Brain pericyte (primary cell): ENCODE data around the gene PPFIA4.

Source experiments
- DNase-seq: peaks from one replicate; pipeline ENCODE4 v3.0.0-alpha.2; 2012; ENCODE audit warnings: low read depth, low spot score

PPFIA4 gene

DNA sequence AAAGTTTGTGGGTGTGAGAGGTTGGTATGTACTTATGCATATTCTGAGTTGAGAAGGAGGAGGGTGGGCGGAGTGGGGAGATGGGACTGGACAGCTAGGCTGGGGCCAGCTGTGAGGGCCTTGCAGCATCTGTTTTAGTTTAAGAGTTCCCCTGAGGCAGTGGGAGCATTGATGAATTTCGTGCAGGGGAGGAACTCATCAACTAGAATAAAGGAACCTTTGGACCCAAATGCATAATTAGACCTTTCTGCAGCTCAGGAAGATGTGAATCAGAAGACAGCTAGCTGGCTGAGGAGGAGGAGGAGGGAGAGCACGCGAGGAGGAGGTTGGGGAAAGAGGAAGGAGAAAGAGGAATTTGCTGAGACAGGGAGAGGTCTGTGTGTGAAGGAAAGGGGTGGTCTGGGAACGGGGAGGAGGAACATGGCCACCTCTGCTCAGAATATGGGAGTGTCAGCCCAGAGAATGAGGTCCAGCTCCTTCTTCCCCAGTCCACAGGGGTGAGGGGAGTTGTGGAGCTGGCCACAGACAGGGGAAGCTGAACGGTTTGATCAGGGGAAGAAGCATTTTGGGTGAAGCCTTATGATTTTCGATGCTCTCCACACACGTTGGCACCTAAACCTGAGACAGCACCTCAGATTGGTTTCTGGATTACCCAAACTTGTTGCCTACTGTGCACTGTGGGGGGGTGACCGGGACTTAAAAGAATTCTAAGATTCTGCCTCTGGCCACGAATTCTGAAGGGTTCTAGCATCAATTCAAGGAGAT lies 31.8 kb downstream of the PPFIA4 start:
- no peak for DNase-seq

DNA sequence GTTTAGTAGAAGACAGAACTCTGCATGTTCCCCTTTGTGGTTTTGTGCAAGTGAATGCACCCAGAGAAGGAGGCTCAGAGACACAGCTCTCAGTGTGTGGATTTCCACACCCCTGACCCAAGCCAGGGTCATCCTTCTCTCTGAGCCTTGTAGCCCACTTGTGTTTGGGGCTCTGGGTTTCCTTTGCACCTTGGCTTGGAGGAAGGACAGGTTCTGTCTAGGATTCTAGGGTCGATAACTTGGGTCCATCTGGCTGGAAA lies 32.3 kb downstream of the PPFIA4 start:
- no peak for DNase-seq

DNA sequence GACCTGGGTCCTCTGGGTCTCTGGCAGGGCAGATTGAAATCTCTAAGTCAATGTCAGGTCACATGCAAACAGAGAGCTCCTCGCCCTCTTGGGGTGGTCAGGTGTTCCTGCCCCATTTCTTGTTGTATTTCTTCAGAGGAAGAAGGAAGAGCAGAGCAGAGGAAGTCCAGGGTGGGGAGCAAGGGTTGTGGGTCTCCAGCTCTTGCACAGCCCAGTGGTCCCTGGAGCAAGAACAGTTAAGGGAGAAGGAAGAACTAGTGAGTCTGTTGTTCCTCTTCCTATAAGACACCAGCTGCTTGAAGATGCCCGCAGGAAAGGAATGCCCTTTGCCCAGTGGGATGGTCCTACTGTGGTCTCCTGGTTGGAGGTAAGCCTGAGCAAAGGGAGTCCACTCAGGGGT lies 33.2 kb downstream of the PPFIA4 start:
- no peak for DNase-seq

DNA sequence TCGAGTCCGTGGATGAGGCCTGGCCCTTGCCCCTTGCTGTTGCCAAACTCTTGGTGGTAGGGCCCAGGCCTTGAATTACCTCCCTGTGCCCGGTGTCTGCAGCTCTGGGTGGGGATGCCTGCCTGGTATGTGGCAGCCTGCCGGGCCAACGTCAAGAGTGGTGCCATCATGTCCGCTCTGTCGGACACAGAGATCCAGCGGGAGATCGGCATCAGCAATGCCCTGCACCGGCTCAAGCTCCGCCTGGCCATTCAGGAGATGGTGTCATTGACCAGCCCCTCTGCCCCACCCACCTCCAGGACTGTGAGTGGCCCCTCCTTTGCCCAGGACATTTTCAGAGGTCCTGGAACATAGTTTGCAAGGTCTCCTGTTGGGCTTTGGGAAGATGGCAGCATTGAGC lies 33.8 kb downstream of the PPFIA4 start:
- DNase-seq = no peak

DNA sequence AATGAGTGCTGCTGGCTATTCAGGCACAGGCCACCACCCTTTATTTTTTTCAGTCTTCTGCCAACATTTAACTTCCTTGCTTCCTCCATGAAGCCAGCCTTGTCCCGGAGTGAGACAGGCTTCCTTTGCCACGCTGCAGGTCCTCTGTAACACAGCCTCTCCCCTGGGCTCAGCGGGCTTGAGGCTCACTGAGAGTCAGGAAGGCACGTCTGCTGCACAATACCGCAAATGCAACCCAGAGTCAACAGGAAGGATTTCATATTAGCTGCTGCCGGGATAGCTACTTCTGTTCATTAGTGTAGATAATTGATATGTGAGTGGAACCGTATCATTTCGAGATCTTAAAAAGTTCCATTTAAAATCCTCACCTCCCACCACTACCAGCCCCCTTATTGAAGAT lies 37.0 kb downstream of the PPFIA4 start:
- DNase-seq = no peak

DNA sequence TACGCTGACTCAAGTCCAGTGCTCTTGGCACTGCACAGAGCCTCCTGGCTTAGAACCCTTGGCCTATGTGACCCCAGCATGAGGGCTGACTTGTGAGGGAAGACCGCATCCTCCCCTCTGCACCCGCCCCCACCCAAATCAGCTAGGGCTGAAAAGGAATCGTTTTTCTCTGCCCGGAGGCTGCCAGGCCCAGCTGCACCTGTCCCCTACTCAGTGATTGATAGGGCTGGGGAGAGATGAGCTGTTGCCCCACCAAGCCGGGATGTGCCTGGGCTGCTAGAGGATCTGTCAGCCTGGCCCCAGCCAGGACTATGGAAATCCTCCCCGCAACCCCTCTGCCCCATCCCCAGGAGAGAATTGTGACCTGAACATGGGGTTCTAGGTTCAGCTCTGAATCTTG lies 38.9 kb downstream of the PPFIA4 start:
- no peak for DNase-seq

DNA sequence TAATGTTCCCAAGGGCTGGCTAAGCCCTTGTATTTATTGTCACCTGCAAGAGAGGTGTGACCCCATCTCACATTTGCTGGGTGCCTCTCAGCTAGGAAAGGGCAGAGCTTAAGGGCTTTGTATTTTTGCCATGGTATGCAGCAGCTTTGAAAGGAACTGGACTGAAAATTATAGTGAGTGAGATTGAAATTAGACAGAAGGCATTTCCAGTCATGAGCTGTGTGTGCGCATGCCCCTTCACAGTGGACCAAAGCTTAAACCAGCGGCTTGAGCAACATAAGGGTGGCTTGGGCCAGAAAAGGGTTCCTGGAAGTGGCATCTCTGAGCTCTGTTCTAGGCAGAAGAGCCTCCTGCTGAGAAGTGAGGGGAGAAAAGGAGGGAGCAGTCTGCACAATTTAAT lies 39.7 kb downstream of the PPFIA4 start:
- DNase-seq = no peak

DNA sequence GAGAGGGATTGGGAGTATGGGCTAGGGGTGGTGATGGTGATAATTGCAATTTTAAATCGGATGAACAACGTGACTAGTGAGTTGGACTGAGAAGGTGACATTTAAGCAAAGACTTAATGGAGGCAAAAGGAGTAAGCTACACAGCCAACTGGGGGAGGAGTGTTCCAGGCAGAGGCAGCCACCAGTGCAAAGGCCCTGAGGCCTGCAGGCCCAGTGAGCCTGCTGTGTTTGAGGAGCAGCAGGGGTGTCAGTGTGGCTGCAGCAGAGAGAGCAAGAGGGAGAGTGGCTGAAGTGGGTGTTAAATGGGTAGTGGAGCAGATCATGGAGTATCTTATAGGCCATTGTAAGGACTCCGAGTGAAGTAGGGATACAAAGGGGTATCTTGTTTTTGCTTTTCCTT lies 40.7 kb downstream of the PPFIA4 start:
- DNase-seq = no peak

DNA sequence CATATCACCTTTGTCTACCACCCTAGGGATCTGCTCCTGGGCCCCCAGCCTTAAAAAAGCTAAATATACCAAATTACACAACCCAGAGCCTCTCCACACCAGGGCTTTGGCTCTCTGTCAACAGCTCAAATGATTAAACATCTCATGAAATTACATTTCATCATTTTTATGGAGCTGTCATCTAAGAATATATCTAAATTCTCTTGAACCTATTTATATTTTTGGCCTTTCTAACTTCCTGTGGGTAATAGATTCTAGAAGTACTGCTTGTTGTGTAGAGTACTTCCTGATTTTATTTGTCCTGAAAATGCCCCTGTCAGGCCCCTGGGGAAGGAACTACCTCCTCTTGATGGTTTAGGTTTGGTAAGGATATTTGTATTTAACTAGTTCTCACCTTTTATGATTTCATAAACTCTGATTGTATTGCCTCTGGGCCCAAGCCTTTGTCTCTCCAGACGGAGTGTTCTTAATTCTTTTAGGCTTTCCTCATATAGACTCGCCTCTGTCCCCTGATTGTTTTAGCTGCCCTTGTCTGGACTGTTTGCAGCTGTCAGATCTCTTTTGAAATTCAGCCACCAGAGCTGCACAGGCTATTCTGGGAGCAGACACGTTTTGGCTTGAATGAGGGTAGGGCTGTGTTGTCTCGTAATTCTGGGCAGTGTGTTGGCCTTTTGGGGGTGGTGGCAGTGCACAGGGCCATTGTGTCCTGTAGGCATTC lies 42.9 kb downstream of the PPFIA4 start:
- DNase-seq = no peak

DNA sequence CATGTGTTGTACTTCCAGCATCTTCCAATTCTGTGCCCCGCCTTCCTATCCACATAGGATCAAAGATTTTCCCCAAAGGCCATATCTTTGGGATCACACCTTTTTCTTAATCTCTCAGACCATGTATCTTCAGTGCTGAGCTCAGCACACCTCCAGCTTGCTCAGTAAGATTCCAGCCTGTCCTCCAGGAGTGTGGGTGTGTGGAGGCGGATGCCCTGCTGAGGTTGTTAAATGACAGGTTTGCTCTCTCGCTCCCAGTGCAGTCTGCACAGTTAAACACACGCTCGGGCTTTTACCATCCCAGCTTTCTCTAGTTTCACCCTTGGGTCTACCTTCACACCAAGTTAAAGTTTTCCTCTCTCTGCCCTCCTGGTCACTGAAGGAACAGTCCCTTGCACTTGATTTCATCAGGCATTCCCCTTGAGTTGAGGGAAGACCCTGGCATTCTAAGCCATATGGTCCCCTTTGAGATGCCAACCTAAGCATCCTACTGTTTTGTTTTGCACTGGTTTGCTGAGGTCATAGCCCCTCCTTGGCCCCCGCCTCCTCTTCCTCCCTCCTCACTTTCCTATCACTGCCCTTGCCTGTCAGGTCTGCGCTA lies 45.8 kb downstream of the PPFIA4 start:
- DNase-seq = no peak

DNA sequence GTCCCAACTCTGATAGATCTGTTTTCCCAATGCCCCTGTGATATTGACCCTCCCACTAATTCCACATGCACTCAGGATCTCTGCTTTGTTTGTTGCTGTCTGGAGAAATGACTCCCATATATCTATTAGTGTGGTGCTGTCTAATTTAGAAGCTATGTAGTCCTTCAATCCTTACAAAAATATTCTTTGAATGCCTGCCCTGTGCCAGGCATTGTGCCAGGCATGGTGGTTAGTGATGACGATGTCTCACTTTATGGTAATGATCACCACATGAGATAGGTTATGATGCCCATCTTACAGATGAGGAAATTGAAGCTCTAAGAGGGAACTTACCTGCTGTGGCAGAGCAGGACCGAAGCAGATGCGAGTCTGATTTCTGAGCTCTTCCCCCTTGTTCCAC lies 46.6 kb downstream of the PPFIA4 start:
- DNase-seq = no peak

DNA sequence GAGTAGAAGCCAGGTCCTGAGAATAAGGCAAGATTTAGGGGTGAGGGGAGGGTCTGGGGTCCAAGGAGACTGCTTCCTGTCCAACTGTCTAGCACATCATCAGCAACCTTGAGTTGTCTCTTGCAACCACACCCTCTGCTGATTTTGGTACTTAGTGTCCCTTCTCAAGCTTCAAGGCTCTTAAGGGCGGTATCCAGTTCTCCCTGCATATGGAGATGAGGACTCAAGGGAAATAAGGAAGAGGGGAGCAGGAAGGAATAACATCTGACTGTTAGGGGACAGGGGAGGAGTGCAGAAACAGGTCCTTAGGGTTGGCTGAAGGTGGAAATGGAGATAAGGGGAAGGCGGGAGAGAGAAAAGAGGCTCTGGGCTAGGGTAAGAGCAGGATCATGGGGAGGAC lies 47.2 kb downstream of the PPFIA4 start:
- no peak for DNase-seq

DNA sequence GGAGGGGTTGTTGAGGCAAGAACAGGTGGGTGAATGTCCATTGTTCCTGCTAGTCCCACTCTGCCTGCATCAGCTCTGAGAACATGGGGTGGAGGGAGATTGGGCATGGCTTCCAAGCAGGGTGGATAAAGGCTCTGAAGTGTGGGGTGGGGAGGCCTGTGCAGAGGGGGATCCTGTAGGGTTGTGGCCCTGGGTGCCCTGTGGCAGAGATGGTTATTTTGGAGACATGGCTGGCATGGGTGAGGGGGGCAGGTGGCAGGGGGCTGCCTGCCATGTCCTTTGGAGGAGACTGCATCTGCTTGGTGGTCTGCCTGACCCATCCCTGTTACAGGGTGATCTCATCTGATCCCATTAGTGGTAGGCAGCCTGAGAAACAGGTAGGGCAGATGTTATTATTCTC lies 48.3 kb downstream of the PPFIA4 start:
- no peak for DNase-seq

DNA sequence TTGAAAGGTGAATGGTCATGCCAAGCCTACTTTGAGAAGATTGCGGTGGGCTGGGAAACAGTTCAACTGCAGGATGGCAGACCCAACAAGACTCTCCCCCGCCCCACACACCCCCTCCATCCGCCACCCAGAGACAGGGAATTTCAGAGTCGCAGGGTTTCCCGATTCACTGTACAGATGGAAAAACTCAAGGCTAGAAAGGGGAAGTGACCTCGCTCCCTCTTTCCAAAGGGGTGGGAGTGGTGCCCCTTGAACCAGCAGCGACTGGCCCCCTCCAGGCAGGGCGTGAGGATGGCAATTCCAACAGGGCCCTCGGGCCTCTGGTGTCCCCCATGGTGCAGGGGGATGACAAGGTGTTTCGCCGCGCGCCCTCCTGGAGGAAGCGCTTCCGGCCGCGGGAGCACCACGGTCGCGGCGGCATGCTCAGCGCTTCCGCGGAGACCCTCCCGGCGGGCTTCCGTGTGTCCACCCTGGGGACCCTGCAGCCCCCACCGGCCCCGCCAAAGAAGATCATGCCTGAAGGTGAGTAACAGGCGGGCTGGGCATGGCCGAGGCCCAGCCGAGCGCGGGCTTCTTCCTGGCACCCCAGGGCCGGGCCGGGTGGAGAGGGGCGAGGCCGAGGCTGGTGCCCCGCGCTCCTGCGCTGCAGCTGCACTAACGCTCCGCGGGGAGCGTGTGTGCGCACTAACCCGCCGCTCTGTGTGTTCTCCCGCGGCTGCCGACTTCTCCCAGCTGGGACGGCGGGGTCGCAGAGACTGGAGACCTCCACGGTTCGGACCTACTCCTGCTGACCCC lies 49.1 kb downstream of the PPFIA4 start:
- no peak for DNase-seq

DNA sequence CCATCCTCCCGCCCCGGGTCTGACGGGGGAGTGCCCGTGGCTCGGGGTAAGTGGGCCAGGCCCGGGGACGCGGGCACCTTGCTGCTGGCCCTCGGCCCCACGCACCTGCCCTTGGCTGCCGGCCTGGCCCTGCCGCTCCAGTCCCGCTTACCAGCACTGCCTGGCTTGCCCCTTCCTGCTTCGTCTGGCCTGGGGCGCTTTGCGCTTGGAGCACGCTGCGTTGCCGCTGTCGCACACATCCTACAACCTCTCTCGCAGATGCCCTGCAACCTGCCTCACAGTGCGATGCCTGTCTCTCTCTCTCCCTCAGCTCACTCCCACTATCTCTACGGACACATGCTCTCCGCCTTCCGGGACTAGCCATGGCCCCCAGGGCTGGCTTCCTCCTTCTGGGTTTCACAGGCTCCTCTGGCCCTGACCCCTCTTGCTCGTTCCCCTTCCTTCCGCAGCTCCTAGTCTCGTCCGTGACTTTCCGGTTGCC lies 49.8 kb downstream of the PPFIA4 start:
- DNase-seq = no peak

DNA sequence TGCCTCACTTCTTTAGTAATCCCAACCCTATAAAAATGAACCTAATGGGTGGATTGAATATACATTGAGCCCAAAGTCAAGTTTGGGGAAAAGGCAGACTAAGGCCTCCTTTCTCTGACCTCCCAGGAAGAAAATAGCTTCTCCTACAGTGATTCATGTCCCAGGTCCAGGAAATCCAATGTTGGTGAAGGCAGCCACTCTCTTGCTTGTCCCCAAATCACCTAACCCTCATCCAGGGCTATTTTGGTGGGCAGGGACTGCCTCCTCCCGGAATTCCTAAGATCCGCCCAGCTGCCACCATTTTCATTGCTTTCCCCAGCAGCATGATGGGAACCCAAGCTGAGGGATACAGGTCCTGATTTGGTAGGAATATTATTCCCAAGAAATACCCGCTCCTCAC lies 51.1 kb downstream of the PPFIA4 start:
- DNase-seq = no peak

DNA sequence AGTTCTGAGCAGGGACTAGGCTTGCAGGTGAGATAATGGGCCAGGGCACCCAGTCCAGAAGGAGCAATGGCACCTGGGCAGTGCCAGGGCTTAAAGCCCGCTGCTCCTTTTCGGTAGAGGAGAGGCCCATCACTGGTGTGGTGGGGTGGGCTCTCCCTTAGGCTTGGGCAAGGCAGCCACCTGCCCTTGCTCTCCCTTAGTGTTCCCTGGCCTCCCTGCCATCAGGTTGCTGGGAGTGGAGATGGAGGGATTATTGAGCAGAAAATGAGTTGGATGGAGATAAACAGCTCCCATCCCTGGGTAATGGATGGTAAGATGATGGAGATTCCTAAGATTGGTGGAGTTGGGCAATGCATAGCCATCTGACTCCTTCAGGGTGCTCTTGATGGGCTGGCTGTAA lies 51.7 kb downstream of the PPFIA4 start:
- no peak for DNase-seq

DNA sequence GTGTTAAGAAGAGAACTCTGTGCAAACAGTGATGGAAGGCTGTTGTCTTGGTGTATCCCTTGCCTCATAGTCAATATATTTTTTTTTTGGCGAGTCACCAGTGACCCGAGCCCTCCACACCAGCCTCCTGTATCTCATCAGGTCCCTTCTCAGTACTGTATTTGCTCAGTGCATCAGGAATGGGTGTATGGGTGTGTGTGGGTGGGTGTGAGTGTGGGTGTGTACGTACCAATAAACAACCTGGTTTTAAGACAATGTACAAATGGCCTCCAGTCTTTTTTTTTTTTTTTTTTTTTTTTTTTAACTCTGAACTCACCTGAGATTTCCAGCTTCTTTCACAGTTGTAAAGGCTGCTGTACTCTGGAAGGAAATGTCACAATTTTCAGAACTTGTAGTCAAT lies 52.2 kb downstream of the PPFIA4 start:
- no peak for DNase-seq

DNA sequence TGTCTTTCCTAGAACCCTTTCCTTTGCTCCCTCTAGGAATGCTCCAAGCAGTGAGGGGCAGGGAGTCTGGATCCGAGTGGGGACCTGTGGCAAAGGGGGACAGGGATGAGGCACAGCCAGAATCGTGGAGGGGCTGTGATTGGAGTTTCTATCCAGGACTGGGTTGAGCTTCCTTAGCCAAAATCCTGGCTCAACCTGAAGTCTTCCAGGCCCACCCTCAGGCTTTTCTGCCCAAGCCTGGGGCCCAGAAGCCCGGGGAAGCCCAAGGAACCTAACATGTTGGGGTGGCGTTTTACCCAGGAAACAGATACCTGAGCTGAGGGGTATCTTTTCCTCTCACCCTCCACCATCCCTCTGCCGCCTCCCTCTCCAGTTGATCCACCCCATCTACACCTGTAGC lies 54.2 kb downstream of the PPFIA4 start:
- no peak for DNase-seq

DNA sequence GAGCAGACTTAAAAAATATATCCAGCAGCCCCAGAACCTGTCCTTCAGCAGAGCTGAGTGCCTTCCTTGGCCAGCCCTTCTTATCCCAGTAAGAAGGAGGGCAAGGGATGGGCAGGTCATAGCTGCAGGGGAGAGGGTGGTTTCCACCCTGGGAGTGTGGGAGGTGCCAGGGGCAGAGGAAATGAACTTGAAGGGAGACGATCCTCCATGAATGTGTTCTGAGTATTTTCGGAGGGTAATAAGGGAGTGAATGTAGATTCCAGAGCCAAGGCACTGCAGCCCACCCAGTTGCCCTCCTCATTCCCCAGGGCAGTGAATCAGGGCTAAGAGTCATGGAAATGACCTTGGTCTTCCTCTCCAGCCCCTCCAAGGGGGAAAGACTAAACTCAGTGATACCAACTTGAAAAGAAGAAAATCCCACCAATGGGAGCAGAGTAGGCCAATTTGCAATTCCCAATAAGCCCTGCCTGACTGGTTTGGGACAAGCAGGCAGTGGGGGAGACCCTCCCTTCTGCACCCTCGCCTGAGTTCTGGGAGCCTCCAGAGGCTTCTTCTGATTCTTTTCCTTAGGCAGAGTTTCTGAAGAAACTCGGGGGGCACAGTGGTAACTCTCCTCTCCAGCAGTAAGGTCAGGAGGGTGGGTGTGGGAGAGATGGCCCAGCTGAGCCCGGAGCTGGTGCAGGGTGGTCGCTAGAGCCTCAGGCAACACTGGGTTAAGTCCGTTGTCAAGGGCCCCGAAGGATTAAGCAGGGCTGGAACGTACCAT lies 55.4 kb downstream of the PPFIA4 start:
- DNase-seq = no peak

DNA sequence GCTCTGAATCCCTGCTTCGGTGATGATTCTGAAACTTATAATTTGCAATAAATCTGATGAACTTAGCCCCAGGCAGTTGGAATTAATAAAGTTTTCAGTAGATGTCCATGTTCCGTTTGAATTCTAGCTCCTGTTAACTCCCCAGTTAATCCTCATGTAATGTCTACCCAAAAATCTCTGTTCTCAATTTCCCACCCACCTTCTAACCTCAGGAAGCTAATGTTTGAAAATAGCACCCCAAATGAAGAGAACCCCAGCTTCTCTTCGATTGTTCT lies 55.9 kb downstream of the PPFIA4 start:
- no peak for DNase-seq
